T-helper 17 cell (primary cell): ENCODE results near the gene MARF1. TPM values are rescaled to one million over a fixed set of nuclear protein-coding genes. Genes with fewer than 3 reads are reported as not detected.
"Not testable (repeated sequence)": the region's sequence is repeated elsewhere in the genome, so short reads cannot be mapped to it uniquely, and the experiment has no call there.

Experiments
- ATAC-seq: fragments of 150-1000 bp; cut with Tn5 transposase; 2 replicates; pipeline ENCODE4 v1.10.0; 2021; ENCODE audit warnings: mild to moderate bottlenecking, moderate library complexity
- DNase-seq, 3 donors: peaks; one replicate each; pipeline versions ENCODE4 v3.0.0 to v3.0.0-alpha.2; 2020 to 2021
- H3K9me3 ChIP-seq: one replicate; pipeline ENCODE4 v1.7.0; 2013; ENCODE audit warnings: low read length, mild to moderate bottlenecking; ENCODE audit not compliant: control insufficient read depth, poor library complexity, severe bottlenecking
- H3K27ac Mint-ChIP-seq: one replicate; pipeline ENCODE4 v1.8.0; 2022; ENCODE audit warnings: mild to moderate bottlenecking, moderate library complexity, mixed read lengths
- H3K27me3 Mint-ChIP-seq: one replicate; pipeline ENCODE4 v1.8.0; 2022; ENCODE audit warnings: mixed read lengths
- H3K36me3 Mint-ChIP-seq: one replicate; pipeline ENCODE4 v1.8.0; 2022; ENCODE audit warnings: low read depth, mixed read lengths
- H3K4me1 Mint-ChIP-seq: one replicate; pipeline ENCODE4 v1.8.0; 2022; ENCODE audit warnings: mild to moderate bottlenecking, mixed read lengths
- H3K4me3 Mint-ChIP-seq: one replicate; pipeline ENCODE4 v1.8.0; 2022; ENCODE audit warnings: mild to moderate bottlenecking, moderate library complexity, mixed read lengths
- total RNA-seq, 4 donors: library from RNA in 2 of 4; stranded (reverse) in 2 of 4; gene quantifications; one replicate each; pipeline ENCODE4 v1.2.3 and lab custom pipeline; 2022 to 2026

Gene MARF1
- total RNA-seq, 2 donors from 2014 or later: 159 to 164 TPM

DNA sequence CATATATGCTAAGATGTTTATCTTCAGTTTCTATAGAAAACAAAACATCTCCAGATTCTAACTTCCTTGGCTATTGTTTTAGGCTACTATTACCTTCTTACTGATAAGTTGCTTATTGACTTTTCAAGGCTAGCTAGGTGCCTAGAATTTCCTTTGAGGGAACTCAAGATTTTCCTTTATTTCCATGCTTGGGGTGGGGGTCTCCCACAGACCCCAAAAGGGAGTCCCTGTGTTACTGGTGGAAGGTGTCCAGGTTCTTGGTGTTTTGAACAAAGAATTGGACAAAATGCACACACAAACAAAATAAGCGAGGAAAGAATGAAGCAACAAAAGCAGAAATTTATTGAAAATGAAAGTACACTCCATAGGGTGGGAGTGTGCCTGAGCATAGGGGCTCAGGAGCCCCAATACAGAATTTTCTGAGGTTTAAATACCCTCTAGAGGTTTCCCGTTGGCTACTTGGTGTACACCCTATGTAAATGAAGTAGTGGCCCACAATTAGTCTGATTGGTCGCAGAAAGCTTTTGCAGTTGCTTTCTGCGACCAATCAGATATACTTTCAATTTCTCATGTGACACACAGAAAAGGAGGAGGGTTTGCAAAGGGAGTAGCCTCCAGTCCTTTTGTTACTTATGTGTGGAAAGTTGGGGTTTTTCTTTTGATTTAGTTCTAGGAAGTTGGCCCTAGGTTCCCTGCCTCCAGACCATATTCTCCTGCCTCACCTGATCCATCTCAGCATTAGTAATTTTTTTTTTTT is 67.5 kb downstream of the MARF1 start:
- H3K36me3 Mint-ChIP-seq: peaks cover 2% of the 10 kb centered on the region
- H3K4me3 Mint-ChIP-seq: no peak overlapping the region
- H3K27me3 Mint-ChIP-seq: no peaks in the 10 kb centered on the region
- H3K27ac Mint-ChIP-seq: no peak overlapping the region
- ATAC-seq (no peak), DNase-seq (no peak)
- H3K4me1 Mint-ChIP-seq: peaks cover 2% of the 10 kb centered on the region
- no peaks in the 10 kb centered on the region for H3K9me3 ChIP-seq

DNA sequence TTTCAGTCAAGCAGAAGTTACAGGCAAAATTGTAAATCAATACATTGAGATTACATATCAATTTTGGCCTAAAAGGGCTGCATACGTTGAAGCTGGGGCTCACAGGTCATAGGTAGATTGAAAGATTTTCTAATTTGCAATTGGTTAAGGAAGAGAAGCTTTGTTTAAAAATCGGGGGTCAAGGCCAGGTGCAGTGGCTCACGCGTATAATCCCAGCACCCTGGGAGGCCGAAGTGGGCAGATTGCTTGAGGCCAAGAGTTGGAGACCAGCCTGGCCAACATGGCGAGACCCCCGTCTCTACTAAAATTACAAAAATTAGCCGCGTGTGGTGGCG is 68.4 kb downstream of the MARF1 start:
- ATAC-seq: no peak
- Mint-ChIP-seq H3K4me3 (no peak overlapping the region), H3K36me3 (peaks cover 2% of the 10 kb centered on the region), H3K27me3 (no peaks in the 10 kb centered on the region), H3K27ac (no peak overlapping the region), H3K4me1 (peaks cover 2% of the 10 kb centered on the region)
- no peak for DNase-seq
- H3K9me3 ChIP-seq: no peaks in the 10 kb centered on the region

DNA sequence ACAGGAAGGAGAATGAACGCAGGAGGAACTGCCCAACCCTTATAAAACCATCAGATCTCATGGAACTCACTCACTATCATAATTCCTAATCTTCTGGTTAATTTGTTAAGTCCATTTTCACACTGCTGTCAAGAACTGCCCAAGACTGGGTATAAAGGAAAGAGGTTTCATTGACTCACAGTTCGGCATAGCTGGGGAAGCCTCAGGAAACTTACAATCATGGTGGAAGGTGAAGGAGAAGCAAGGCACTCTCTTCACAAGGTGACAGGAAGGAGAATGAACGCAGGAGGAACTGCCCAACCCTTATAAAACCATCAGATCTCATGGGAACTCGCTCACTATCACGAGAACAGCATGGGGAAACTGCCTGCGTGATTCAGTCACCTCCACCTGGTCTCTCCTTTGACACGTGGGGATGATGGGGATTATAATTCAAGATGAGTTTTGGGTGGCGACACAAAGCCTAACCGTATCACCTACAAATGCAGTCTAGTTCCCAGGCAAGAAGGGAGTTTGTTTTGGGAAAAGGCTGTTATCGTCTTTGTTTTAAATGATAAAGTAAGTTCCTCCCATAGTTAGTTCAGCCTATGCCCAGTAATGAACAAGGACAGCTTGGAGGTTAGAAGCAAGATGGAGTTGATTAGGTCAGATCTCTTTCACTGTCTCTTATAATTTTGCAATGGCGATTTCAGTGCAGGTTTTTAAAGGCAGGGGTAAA is 68.9 kb downstream of the MARF1 start:
- not testable (repeated sequence) for H3K9me3 ChIP-seq, DNase-seq, H3K27ac Mint-ChIP-seq, H3K27me3 Mint-ChIP-seq, H3K4me1 Mint-ChIP-seq, H3K4me3 Mint-ChIP-seq, H3K36me3 Mint-ChIP-seq, ATAC-seq

DNA sequence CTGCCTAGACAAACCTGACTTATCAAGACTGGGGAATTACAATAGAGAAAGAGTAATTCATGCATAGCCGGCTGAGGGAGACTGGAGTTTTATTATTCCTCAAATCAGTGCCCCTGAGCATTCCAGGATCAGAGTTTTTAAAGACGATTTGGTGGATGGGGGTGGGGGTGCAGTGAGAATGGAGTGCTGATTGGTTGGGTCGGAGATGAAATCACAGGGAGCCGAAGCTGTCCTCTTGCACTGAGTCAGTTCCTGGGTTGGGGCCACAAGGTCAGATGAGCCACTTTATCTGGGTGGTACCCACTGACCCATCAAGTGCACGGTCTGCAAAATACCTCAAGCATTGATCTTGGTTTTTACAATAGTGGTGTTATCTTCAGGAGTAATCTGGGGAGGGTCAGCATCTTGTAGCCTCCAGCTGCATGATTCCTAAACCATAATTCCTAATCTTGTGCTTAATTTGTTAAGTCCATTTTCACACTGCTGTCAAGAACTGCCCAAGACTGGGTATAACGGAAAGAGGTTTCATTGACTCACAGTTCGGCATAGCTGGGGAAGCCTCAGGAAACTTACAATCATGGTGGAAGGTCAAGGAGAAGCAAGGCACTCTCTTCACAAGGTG is 69.6 kb downstream of the MARF1 start:
- peaks cover 2% of the 10 kb centered on the region for H3K4me1 Mint-ChIP-seq
- ATAC-seq (no peak), DNase-seq (no peak)
- H3K27ac Mint-ChIP-seq: no peak overlapping the region
- H3K27me3 Mint-ChIP-seq: no peaks in the 10 kb centered on the region
- no peaks in the 10 kb centered on the region for H3K9me3 ChIP-seq
- no peak overlapping the region for H3K4me3 Mint-ChIP-seq
- H3K36me3 Mint-ChIP-seq: peaks cover 2% of the 10 kb centered on the region

DNA sequence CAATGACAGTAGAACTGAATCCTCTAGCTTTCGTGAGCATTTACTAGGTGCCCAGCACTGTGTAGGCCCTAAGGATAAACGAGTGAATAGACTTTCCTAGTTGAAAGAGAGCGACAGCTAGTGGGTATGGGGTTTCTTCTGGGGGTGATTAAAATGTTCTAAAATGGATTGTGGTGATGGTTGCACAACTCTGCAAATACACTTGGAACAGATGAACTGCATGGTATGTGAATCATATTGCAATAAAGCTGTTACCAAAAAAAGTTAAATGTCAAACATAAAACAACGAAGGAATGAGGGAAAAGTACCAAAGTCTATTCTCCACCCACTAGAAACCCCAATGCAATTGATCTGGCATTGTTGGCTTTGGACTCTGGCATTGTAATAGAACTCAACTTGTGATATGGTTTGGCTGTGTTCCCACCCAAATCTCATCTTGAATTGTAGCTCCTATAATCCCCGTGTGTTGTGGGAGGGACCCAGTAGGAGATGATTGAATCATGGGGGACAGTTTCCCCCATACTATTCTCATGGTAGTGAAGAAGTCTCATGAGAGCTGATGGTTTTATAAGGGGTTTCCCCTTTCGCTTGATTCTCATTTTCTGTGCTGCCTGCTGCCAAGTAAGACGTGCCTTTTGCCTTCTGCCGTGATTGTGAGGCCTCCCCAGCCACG is 70.5 kb downstream of the MARF1 start:
- H3K4me3 Mint-ChIP-seq: no peak overlapping the region
- DNase-seq (no peak), ATAC-seq (no peak)
- H3K4me1 Mint-ChIP-seq: peaks cover 2% of the 10 kb centered on the region
- H3K9me3 ChIP-seq: no peaks in the 10 kb centered on the region
- peaks cover 2% of the 10 kb centered on the region for H3K36me3 Mint-ChIP-seq
- H3K27me3 Mint-ChIP-seq: no peaks in the 10 kb centered on the region
- no peak overlapping the region for H3K27ac Mint-ChIP-seq

DNA sequence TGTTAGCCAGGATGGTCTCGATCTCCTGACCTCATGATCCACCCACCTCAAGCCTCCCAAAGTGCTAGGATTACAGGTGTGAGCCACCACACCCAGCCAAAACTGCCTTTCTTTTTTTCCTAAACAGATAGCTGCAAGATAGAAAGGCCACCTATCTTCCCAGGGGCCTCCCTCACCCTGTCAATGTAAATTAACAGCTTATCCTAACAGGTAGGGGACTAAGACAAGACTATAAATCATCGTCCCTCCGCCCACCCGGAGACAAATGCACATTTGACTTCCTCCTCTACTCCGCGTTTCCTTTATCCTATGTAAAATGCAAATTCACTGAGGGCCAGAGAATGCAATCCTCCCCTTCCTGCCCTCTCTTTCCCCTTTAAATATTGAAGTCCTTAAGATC is 71.4 kb downstream of the MARF1 start:
- Mint-ChIP-seq H3K4me3 (no peak overlapping the region), H3K4me1 (peaks cover 2% of the 10 kb centered on the region), H3K27me3 (no peaks in the 10 kb centered on the region), H3K27ac (no peak overlapping the region), H3K36me3 (peaks cover under 1% of the 10 kb centered on the region)
- DNase-seq (no peak), ATAC-seq (no peak)
- no peaks in the 10 kb centered on the region for H3K9me3 ChIP-seq

DNA sequence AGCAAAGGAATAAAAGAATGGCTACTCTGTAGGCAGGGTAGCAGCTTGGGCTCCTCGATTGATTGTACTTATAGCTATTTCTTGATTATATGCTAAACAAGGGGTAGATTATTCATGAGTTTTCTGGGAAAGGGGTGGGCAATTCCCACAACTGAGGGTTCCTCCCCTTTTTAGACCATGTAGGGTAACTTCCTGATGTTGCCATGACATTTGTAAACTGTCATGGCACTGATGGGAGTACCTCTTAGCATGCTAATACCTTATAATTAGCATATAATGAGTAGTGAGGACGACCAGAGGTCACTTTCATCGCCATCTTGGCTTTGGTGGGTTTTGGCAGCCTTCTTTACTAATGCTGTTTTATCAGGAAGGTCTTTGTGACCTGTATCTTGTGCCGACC is 72.3 kb downstream of the MARF1 start:
- DNase-seq, H3K4me1 Mint-ChIP-seq, H3K27ac Mint-ChIP-seq, ATAC-seq, H3K27me3 Mint-ChIP-seq, H3K4me3 Mint-ChIP-seq, H3K36me3 Mint-ChIP-seq, H3K9me3 ChIP-seq: not testable (repeated sequence)

DNA sequence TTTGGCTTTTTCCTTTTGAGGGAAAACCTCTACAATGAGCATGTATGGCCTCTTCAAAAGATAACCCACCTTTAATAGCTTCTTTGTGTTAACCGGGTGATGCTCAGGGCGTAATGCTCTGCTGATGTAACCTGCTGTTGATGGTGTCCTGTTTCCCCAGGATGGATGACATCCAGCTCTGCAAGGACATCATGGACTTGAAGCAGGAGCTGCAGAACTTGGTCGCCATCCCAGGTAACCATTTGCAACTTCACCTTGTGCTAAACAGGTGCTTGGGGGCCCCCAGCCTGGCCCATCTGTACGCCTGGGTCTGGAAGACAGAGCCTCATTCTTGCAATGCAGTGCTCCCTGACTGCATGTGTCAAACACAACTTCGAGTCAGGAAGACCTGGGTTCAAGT is 75.1 kb downstream of the MARF1 start:
- Mint-ChIP-seq H3K4me3 (no peak overlapping the region), H3K36me3 (no peaks in the 10 kb centered on the region), H3K27me3 (no peaks in the 10 kb centered on the region), H3K27ac (no peak overlapping the region), H3K4me1 (no peaks in the 10 kb centered on the region)
- no peaks in the 10 kb centered on the region for H3K9me3 ChIP-seq
- ATAC-seq (no peak), DNase-seq (no peak)

DNA sequence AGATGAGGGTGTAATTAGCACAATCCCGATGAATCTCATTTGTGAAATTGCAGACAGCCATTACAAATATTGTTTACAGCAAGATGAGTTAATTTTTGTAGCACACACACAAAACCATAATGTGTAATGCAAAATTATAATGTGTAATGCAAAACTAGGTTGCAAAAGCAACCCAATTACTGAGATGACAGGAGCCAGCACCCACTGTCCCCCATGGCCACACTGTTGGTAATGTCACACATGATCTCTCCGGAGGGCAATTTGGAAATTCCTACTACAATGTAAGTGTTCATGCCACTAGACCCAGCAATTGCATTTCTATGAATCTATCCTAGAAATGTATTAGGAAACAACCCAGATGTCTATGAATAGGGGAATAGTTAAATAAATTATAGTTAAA is 76.9 kb downstream of the MARF1 start:
- H3K36me3 Mint-ChIP-seq: no peaks in the 10 kb centered on the region
- no peak for ATAC-seq

DNA sequence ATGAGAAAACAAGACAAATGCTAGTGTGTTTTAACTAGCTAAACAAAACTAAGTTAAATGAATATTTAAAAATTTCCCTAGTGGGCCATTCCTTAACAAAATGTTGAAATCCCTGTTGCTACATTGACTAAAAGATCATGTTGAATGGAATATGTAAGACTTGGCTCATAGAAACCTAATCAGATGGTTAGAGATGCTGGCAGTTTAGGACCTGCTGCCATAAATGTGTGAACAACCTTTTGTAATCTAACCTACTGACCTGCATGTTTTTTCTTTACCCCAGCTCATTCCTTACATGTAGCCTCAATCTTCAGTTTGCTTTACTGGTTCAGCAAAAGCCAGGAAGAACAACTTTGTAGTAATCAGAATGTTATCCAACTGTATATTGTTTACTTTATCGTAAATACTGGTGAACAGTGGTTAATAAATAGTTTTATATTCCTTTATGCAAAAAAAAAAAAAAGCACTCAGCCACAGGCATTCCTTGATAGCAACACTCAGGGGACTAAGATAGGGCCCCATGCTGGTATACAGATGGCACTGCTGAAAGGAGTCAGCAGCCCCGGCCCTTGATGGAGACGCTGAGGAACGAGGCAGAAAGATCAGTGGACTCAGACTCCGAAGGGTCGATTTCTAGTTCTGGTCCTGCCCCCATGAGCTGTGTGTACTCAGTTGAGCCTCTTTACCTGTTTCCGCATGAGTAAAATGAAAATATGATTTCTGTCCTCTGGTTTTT is 78.2 kb downstream of the MARF1 start:
- no peaks in the 10 kb centered on the region for H3K9me3 ChIP-seq
- Mint-ChIP-seq H3K4me1 (no peaks in the 10 kb centered on the region), H3K27me3 (no peaks in the 10 kb centered on the region), H3K4me3 (no peak overlapping the region), H3K36me3 (no peaks in the 10 kb centered on the region), H3K27ac (no peak overlapping the region)
- DNase-seq: no peak
- no peak for ATAC-seq

More for the DNA sequence above, 76.9 kb downstream of the MARF1 start:
- Mint-ChIP-seq H3K4me3 (no peak overlapping the region), H3K4me1 (no peaks in the 10 kb centered on the region), H3K27ac (no peak overlapping the region), H3K27me3 (no peaks in the 10 kb centered on the region)
- no peak for DNase-seq
- no peaks in the 10 kb centered on the region for H3K9me3 ChIP-seq

DNA sequence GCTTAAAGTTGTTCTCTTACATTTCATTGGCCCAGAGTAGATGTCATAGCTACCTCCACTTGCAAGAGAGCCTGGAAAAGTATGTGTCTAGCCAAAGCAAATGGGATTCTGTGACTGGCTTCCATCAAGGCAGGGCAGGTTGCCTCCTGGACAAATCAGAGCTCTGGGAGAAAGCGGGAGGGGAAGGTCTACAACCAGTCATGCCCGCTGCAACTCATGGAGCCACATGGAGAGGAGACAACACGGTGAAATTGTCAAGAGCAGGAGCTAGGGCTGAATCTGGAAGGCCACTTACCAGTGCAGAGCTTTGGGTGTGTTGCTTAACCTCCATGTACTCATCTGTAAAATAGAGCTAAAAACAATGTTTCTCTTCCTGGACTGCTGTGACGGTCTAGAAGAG is 83.8 kb downstream of the MARF1 start:
- no peak for DNase-seq
- no peaks in the 10 kb centered on the region for H3K9me3 ChIP-seq
- Mint-ChIP-seq H3K4me1 (no peaks in the 10 kb centered on the region), H3K27me3 (no peaks in the 10 kb centered on the region), H3K27ac (no peak overlapping the region), H3K36me3 (no peaks in the 10 kb centered on the region), H3K4me3 (no peak overlapping the region)
- no peak for ATAC-seq

DNA sequence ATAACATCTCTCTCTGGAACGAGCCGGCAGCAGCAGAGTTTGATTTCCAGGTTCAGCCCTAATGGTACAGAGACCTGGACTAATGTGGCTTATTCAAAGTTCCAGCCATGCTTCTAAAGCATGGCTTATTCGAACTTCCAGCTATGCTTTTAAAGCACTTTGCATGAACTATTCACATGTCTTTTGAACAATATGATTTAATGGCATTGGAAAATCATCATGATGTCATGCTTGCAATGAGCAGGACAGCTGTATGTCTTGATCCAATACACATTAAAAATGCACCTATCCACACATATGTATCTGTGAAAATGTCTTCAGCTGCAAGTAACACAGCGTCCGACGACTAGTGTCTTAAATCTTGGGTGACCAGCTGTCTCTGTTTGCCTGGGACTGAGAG is 85.7 kb downstream of the MARF1 start:
- no peaks in the 10 kb centered on the region for H3K36me3 Mint-ChIP-seq
- no peak overlapping the region for H3K27ac Mint-ChIP-seq
- no peaks in the 10 kb centered on the region for H3K4me1 Mint-ChIP-seq
- no peak overlapping the region for H3K4me3 Mint-ChIP-seq
- ATAC-seq: no peak
- no peaks in the 10 kb centered on the region for H3K9me3 ChIP-seq
- no peaks in the 10 kb centered on the region for H3K27me3 Mint-ChIP-seq
- no peak for DNase-seq

DNA sequence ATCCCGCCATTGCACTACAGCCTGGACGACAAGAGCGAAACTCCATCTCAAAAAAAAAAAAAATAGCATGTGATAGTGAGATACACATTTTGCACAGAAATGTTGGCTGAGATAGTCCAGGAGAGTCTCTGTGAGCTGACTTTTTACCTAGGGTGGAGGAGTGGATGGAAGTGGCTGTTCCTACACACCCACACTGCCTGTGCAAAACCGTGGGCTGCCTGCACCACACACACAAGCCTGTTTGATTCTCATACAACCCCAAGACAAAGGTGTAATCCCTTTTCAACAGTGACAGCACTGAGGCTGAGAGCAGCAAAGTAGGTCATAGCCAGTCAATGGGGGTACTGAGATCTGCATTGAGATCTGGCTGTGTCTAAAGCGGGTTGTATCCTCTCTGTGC is 86.8 kb downstream of the MARF1 start:
- H3K9me3 ChIP-seq: no peaks in the 10 kb centered on the region
- ATAC-seq: no peak
- Mint-ChIP-seq H3K36me3 (no peaks in the 10 kb centered on the region), H3K27me3 (no peaks in the 10 kb centered on the region), H3K4me1 (no peaks in the 10 kb centered on the region), H3K27ac (no peak overlapping the region), H3K4me3 (no peak overlapping the region)
- no peak for DNase-seq
